Psoas muscle (tissue), 8 donors: ENCODE data around the gene CD247. TPM values are rescaled to one million over a fixed set of nuclear protein-coding genes. Genes with fewer than 3 reads are reported as not detected.
"Not testable (repeated sequence)": the region's sequence is repeated elsewhere in the genome, so short reads cannot be mapped to it uniquely, and the experiment has no call there.

ENCODE experiments used
- ATAC-seq, 4 donors: fragments of 200-7000 bp; cut with Tn5 transposase; one replicate each; pipeline ENCODE4 v1.9.1; 2020; ENCODE audit warnings: moderate library complexity in 3 of 4, mild to moderate bottlenecking in 2 of 4
- DNase-seq, 2 donors: peaks; one replicate each; pipeline ENCODE4 v3.0.0-alpha.2; 2020
- H3K27ac ChIP-seq: fragments of 200-600 bp; one replicate; pipeline ENCODE4 v1.8.0; 2022
- H3K27me3 ChIP-seq, 3 donors: fragments of 200-600 bp in 1 of 3; one replicate each; pipeline versions ENCODE4 v1.6.1 to v1.8.0; 2013 to 2022; ENCODE audit warnings: low read length in 2 of 3, mild to moderate bottlenecking in 2 of 3, moderate library complexity in 1 of 3; ENCODE audit not compliant: insufficient read depth in 3 of 3
- H3K36me3 ChIP-seq, 2 donors: fragments of 200-600 bp in 1 of 2; one replicate each; pipeline versions ENCODE4 v1.6.1 to v1.8.0; 2013 to 2022; ENCODE audit warnings: low read depth in 1 of 2, mild to moderate bottlenecking in 1 of 2, moderate library complexity in 1 of 2; ENCODE audit not compliant: insufficient read depth in 1 of 2
- H3K4me1 ChIP-seq: fragments of 200-600 bp; one replicate; pipeline ENCODE4 v1.8.0; 2022
- H3K4me3 ChIP-seq: fragments of 200-600 bp; one replicate; pipeline ENCODE4 v1.8.0; 2022; ENCODE audit warnings: mild to moderate bottlenecking
- H3K9me3 ChIP-seq: fragments of 200-600 bp; one replicate; pipeline ENCODE4 v1.8.0; 2022
- CTCF ChIP-seq: fragments of 200-600 bp; IDR thresholded peaks from one replicate; pipeline ENCODE4 v1.8.0; 2022; ENCODE audit warnings: antibody characterized with exemption
- WGBS, 3 donors: extraction: QIAGEN DNeasy Blood & Tissue Kit; methylation state at CpG; one replicate each; pipeline versions ENCODE4 v1.1.6 to v1.1.7; 2013; 5-methylcytosine and 5-hydroxymethylcytosine counted together
- intact Hi-C, 2 donors: fragments of 100-400 bp; cut with DNase I; formaldehyde crosslinking; loops; one replicate each; pipeline versions ENCODE4 v1.11.0 to v1.14.2; 2022
- polyA plus RNA-seq, 3 donors: library from polyadenylated mRNA; stranded (reverse); fragments of 200-250 nt; gene quantifications; one replicate each; pipeline ENCODE4 v1.2.3, GENCODE V29; 2013
- total RNA-seq, 4 donors: library from RNA; stranded (reverse); fragmentation: NEBNext Ultra II Directional in 2 of 4; extraction: Animal tissue kit (Norgen Biotek cat#: 25700) in 2 of 4; gene quantifications; one replicate each; pipeline versions ENCODE4 v1.2.1 to v1.2.4, GENCODE V29; 2021 to 2023
- donor health status: healthy with polysubstance abuse.
- donor health status: DM: no; HTN: no; CAD: no; lungs with moderate emphysema.
- donor health status: Bipolar disorder and iron deficiency.
- donor health status: healthy.
- donor health status: DM: yes; HTN: yes; CAD: no.
- donor health status: DM: no; HTN: no; CAD: no.
- donor health status: DM: no; HTN: no; CAD: no.
- donor health status: DM: yes; HTN: yes; CAD: no.

Gene CD247
- total and polyA plus RNA-seq, 7 donors: 0.18 to 1.9 (median 0.65) TPM

GRCh38 chr1:167555971-167556714, 37.8 kb upstream of the CD247 start:
- intact Hi-C loops: no loop called here

GRCh38 chr1:167555072-167555471, 36.7 kb upstream of the CD247 start:
- H3K4me1 ChIP-seq: peaks cover 41% of the 10 kb centered on the region
- H3K4me3 ChIP-seq, H3K36me3 ChIP-seq, DNase-seq, H3K9me3 ChIP-seq, intact Hi-C loops, ATAC-seq, H3K27me3 ChIP-seq: not testable (repeated sequence)
- WGBS, 3 donors: 93 to 100% (median 97%) methylated on average over 1 of the region's 1 CpG
- H3K27ac ChIP-seq: peak overlapping the region; percentile 92

More at GRCh38 chr1:167555971-167556714, 37.8 kb upstream of the CD247 start:
- WGBS, 3 donors: 9 to 12% (median 10%) methylated on average over 5 of the region's 5 CpGs
- Histone ChIP-seq H3K4me3 (no peak overlapping the region), H3K4me1 (peaks cover 37% of the 10 kb centered on the region), H3K9me3 (no peaks in the 10 kb centered on the region), H3K36me3 (no peaks in the 10 kb centered on the region), H3K27me3 (no peaks in the 10 kb centered on the region), H3K27ac (peak overlapping the region; percentile 92)
- peak; percentile 69 to 80 for DNase-seq
- TF ChIP-seq CTCF: peak; percentile 85
- peak; percentile 63 to 86 (median 80) for ATAC-seq

- H3K9me3 ChIP-seq: no peaks in the 10 kb centered on the region
- TF ChIP-seq CTCF: no peak
- H3K27me3 ChIP-seq: no peaks in the 10 kb centered on the region
- peaks cover 41% of the 10 kb centered on the region for H3K4me1 ChIP-seq
- intact Hi-C loops: no loop called here
- 12 to 14% (median 13%) methylated on average over 15 of the region's 15 CpGs for WGBS, 3 donors
- H3K36me3 ChIP-seq: no peaks in the 10 kb centered on the region
- peak overlapping the region; percentile 92 for H3K27ac ChIP-seq
- ATAC-seq: no peak
- H3K4me3 ChIP-seq: peak overlapping the region; percentile 92
- no peak for DNase-seq
Observed at GRCh38 chr1:167554028-167554779, 35.9 kb upstream of the CD247 start.

GRCh38 chr1:167553136-167554027, 35.1 kb upstream of the CD247 start, which contains the start of gene CREG1:
CREG1 (minus strand) TSS chr1:167553762.
- intact Hi-C loops: no loop called here
- Histone ChIP-seq H3K27me3 (no peaks in the 10 kb centered on the region), H3K4me1 (peaks cover 46% of the 10 kb centered on the region), H3K9me3 (no peaks in the 10 kb centered on the region), H3K4me3 (peak within 1 kb of the TSS; percentile 92), H3K36me3 (no peaks in the 10 kb centered on the region), H3K27ac (peak within 1 kb of the TSS; percentile 92)
- ATAC-seq (peak; percentile 91 to 97 (median 95)), DNase-seq (peak; percentile 95 to 96)
- no peak for TF ChIP-seq CTCF
- 1 to 3% (median 1%) methylated on average over 52 to 90 of the region's 90 CpGs for WGBS, 3 donors
